Common myeloid progenitor, CD34-positive (primary cell): ENCODE data around the gene HAPLN2.
A peak's percentile ranks its signal among the peaks of the same experiment; 100 is the strongest.

Source experiments
- CTCF ChIA-PET: fragments of 350-600 bp; sonication (Branson Sonifier 250); formaldehyde crosslinking; loops from one replicate; lab custom pipeline; 2021; ENCODE audit warnings: antibody characterized with exemption; lab: Charles Lee
- POLR2A ChIA-PET: fragments of 350-600 bp; sonication (Branson Sonifier 250); formaldehyde crosslinking; loops from one replicate; lab custom pipeline; 2021; ENCODE audit warnings: antibody characterized with exemption; lab: Charles Lee
- DNase-seq, 3 donors: peaks; one replicate each; pipeline versions ENCODE4 v3.0.0 to v3.0.0-alpha.2; 2013
- H3K27ac ChIP-seq, 2 experiments: 1 replicate in 1 of 2; 2 replicates in 1 of 2; pipeline ENCODE4 v1.7.0; 2013; ENCODE audit warnings: inconsistent platforms in 2 of 2, low read length in 2 of 2, mild to moderate bottlenecking in 2 of 2, low read depth in 1 of 2, moderate library complexity in 1 of 2; ENCODE audit not compliant: severe bottlenecking in 2 of 2, insufficient read depth in 1 of 2, poor library complexity in 1 of 2
- H3K27me3 ChIP-seq, 5 experiments: replicated peaks in 2 of 5; 1 replicate in 3 of 5; 2 replicates in 2 of 5; pipeline versions ENCODE4 v1.6.1 to v1.7.0; 2013; ENCODE audit warnings: low read length in 4 of 5, mild to moderate bottlenecking in 2 of 5, moderate library complexity in 2 of 5, inconsistent platforms in 1 of 5; ENCODE audit not compliant: insufficient read depth in 5 of 5, control insufficient read depth in 4 of 5
- H3K36me3 ChIP-seq, 4 experiments: 1 replicate in 2 of 4; 2 replicates in 2 of 4; pipeline versions ENCODE4 v1.6.1 to v1.7.0; 2013; ENCODE audit warnings: low read length in 3 of 4, control low read depth in 1 of 4, mild to moderate bottlenecking in 1 of 4; ENCODE audit not compliant: control insufficient read depth in 4 of 4, insufficient read depth in 4 of 4
- H3K4me1 ChIP-seq, 4 experiments: 1 replicate in 3 of 4; 2 replicates in 1 of 4; pipeline versions ENCODE4 v1.6.1 to v1.7.1; 2013; ENCODE audit warnings: low read length in 3 of 4, mild to moderate bottlenecking in 3 of 4, control low read depth in 1 of 4, inconsistent platforms in 1 of 4, moderate library complexity in 1 of 4; ENCODE audit not compliant: control insufficient read depth in 4 of 4, insufficient read depth in 4 of 4; ENCODE audit errors: control extremely low read depth in 1 of 4
- H3K4me3 ChIP-seq, 7 experiments: 1 replicate in 4 of 7; 2 replicates in 3 of 7; pipeline versions ENCODE4 v1.5.1 to v1.7.0; 2013; ENCODE audit warnings: mild to moderate bottlenecking in 7 of 7, low read length in 6 of 7, moderate library complexity in 6 of 7, inconsistent platforms in 2 of 7, low read depth in 2 of 7, control low read depth in 1 of 7; ENCODE audit not compliant: insufficient read depth in 4 of 7, control insufficient read depth in 1 of 7; ENCODE audit errors: extremely low read depth in 1 of 7
- H3K9me3 ChIP-seq, 5 experiments: 1 replicate in 4 of 5; 2 replicates in 1 of 5; pipeline versions ENCODE4 v1.6.1 to v1.7.1; 2013; ENCODE audit warnings: low read length in 4 of 5, mild to moderate bottlenecking in 2 of 5, inconsistent platforms in 1 of 5, low read depth in 1 of 5, moderate library complexity in 1 of 5; ENCODE audit not compliant: control insufficient read depth in 4 of 5, insufficient read depth in 2 of 5; ENCODE audit errors: control extremely low read depth in 1 of 5
- WGBS: methylation state at CpG from one replicate; pipeline ENCODE4 v1.1.5; 2013; ENCODE audit not compliant: insufficient coverage; 5-methylcytosine and 5-hydroxymethylcytosine counted together

HAPLN2 gene

GRCh38 chr1:156596426-156596825, 22.8 kb upstream of the HAPLN2 start:
- peaks cover 3 to 27% (median 26%) of the 10 kb centered on the region in 4 experiments for H3K4me1 ChIP-seq
- no peak overlapping the region for H3K27ac ChIP-seq
- no peak overlapping the region for H3K4me3 ChIP-seq
- peaks cover 3 to 65% (median 44%) of the 10 kb centered on the region in 4 experiments for H3K36me3 ChIP-seq
- POLR2A ChIA-PET: interaction anchor here (0.6 kb wide), 1 partner anchor 29 kb away, joined by 3 read pairs; no protein-coding TSS in a partner anchor
- WGBS: 80% methylated on average over 1 of the region's 3 CpGs
- no peaks in the 10 kb centered on the region for H3K9me3 ChIP-seq
- H3K27me3 ChIP-seq: no peaks in the 10 kb centered on the region
- CTCF ChIA-PET: interaction anchor here (1.6 to 7.7 kb wide), 3 partner anchors 9 to 13 kb away, joined by 5 to 63 read pairs (median 7); no protein-coding TSS in a partner anchor
- no peak for DNase-seq

- Histone ChIP-seq H3K27ac (no peak overlapping the region), H3K4me1 (peaks cover 6 to 30% (median 23%) of the 10 kb centered on the region in 4 experiments), H3K36me3 (peaks cover 3 to 63% (median 44%) of the 10 kb centered on the region in 4 experiments), H3K4me3 (no peak overlapping the region), H3K9me3 (no peaks in the 10 kb centered on the region), H3K27me3 (no peaks in the 10 kb centered on the region)
- POLR2A ChIA-PET: no interaction called here
- no peak for DNase-seq
- CTCF ChIA-PET: interaction anchor here (1.2 to 7.7 kb wide), 4 partner anchors 10 to 28 kb away, joined by 3 to 63 read pairs (median 7); no protein-coding TSS in a partner anchor
- 96% methylated on average over 5 of the region's 5 CpGs for WGBS
Measured at GRCh38 chr1:156598125-156598524, 21.1 kb upstream of the HAPLN2 start.

DNA sequence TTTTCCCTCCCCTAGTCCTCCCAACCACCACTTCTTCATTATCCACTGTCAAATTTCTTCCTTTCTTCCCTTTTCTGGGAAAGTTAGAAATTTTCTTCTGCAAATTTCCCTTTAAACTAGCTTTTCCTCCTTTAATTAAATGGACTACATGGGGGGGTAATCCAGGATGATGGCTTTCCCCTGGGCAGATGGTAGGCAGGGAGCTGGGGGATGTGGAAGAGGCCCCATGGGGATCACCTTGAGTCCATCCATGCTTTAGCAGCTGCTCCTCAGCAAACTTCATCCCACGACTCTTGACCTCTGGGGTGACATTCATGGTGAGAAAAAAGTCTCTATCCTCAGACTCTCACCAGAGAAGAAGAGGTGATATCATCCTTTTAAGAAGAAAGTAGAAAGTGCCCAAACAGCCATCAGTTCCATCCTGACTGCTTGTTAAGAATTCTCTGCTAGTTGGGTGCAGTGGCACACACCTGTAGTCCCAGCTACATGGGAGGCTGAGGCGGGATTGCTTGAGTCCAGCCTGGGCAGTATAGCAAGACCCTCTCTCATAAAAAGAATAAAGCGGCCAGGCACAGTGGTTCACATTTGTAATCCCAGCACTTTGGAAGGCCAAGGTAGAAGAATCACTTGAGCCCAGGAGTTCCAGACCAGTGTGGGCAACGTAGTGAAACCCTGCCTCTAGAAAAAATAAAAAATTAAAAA, 20.3 kb upstream of the HAPLN2 start:
- H3K27me3 ChIP-seq: no peaks in the 10 kb centered on the region
- H3K9me3 ChIP-seq: no peaks in the 10 kb centered on the region
- H3K4me1 ChIP-seq: peaks cover 6 to 30% (median 22%) of the 10 kb centered on the region in 4 experiments
- POLR2A ChIA-PET: no interaction called here
- DNase-seq: no peak
- no peak overlapping the region for H3K4me3 ChIP-seq
- peaks cover 3 to 55% (median 39%) of the 10 kb centered on the region in 4 experiments for H3K36me3 ChIP-seq
- 100% methylated on average over 2 of the region's 4 CpGs for WGBS
- H3K27ac ChIP-seq: no peak overlapping the region
- CTCF ChIA-PET: interaction anchor here (1.2 to 7.7 kb wide), 4 partner anchors 10 to 15 kb away, joined by 3 to 63 read pairs (median 7); no protein-coding TSS in a partner anchor

DNA sequence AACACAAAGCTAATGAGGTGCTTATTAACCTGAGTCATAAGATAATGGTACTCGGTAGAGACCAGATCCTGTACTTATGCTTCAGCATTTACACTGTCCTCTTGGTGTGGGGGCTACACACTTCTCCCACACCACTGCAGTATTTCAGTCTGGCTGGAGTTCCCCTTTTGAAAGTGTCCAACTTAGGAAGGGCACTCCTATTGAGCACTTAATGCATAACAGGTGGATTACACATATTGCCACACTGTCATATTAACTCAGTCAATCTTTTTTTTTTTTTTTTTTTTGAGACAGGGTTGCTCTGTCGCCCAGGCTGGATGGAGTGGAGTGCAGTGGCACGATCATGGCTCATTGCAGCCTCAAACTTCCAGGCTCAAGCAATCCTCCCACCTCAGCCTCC, 19.4 kb upstream of the HAPLN2 start:
- WGBS: 80% methylated on average over 1 of the region's 3 CpGs
- H3K27me3 ChIP-seq: no peaks in the 10 kb centered on the region
- peaks cover 6 to 30% (median 22%) of the 10 kb centered on the region in 4 experiments for H3K4me1 ChIP-seq
- CTCF ChIA-PET: interaction anchor here (0.7 to 7.7 kb wide), 7 partner anchors 9 to 117 kb away, joined by 3 to 63 read pairs (median 6); partner anchors contain the start of gene NAXE
- POLR2A ChIA-PET: no interaction called here
- peaks cover 3 to 46% (median 32%) of the 10 kb centered on the region in 4 experiments for H3K36me3 ChIP-seq
- peak; percentile 78 to 91 (median 89) for DNase-seq
- H3K4me3 ChIP-seq: peak overlapping the region in 1 of 7 experiments; percentile 81
- no peaks in the 10 kb centered on the region for H3K9me3 ChIP-seq
- no peak overlapping the region for H3K27ac ChIP-seq

GRCh38 chr1:156600733-156601121, 18.5 kb upstream of the HAPLN2 start:
- Histone ChIP-seq H3K4me3 (peak overlapping the region; percentile 60 to 91 (median 85)), H3K9me3 (no peaks in the 10 kb centered on the region), H3K36me3 (peaks cover 3 to 37% (median 23%) of the 10 kb centered on the region in 4 experiments), H3K4me1 (peaks cover 6 to 30% (median 22%) of the 10 kb centered on the region in 4 experiments), H3K27ac (peak overlapping the region in 1 of 2 experiments; percentile 65), H3K27me3 (no peaks in the 10 kb centered on the region)
- DNase-seq: no peak
- WGBS: 5% methylated on average over 12 of the region's 13 CpGs
- POLR2A ChIA-PET: no interaction called here
- CTCF ChIA-PET: interaction anchor here (0.6 to 7.7 kb wide), 8 partner anchors 8 to 120 kb away, joined by 3 to 63 read pairs (median 5); partner anchors contain the start of gene NAXE

DNA sequence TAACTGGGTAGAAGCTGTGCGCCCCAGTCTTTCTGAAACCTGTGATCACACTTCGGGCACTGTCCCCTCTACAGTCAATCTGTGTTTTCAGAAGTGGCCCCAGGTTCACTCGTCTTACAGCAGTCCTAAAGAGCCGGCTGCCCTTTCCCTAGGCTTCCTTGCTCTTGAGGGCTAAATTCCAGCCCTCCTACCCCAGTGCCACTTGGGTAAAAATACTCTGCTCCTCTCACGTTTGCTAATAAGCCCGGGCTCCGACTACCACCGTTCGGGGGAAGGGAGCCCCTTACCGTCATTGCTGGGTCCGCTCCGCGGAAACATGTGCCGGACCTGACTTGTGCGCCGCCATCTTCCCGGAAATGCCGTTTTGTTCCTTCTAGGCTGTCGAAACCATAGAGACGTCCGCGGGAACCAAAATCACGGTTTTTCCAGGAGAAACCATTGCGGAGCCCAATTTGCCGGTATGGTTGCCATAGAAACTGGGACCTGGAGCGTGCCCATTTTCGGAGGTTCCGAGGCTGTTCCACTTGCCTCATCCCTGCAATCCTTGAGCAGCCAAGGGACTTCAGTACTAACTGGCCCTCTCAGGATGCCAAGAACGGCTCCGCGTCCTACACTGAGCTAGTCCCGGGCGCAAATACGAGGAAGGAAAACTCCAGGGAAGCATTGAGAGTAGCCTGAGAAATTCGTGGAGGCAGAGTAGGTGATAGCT, 17.9 kb upstream of the HAPLN2 start, which contains the start of gene GPATCH4:
Gene GPATCH4 (minus strand): TSS at position 358 of the 709 bp plus-strand sequence.
- ChIA-PET CTCF (interaction anchor here (1.4 to 7.7 kb wide), 5 partner anchors 10 to 120 kb away, joined by 3 to 63 read pairs (median 6); partner anchors contain the start of gene NAXE), POLR2A (interaction anchor here (0.6 kb wide), 1 partner anchor 120 kb away, joined by 4 read pairs; no protein-coding TSS in a partner anchor)
- WGBS: under 1% methylated on average over 34 of the region's 35 CpGs
- H3K9me3 ChIP-seq: no peaks in the 10 kb centered on the region
- DNase-seq: peak; percentile 75 to 81 (median 80)
- H3K4me3 ChIP-seq: peak within 1 kb of the TSS; percentile 60 to 91 (median 85)
- peaks cover 0 to 31% (median 19%) of the 10 kb centered on the region in 4 experiments for H3K36me3 ChIP-seq
- no peaks in the 10 kb centered on the region for H3K27me3 ChIP-seq
- H3K27ac ChIP-seq: peak within 1 kb of the TSS; percentile 47 to 65
- peaks cover 6 to 30% (median 22%) of the 10 kb centered on the region in 4 experiments for H3K4me1 ChIP-seq
